HG03469 (cell line): ENCODE measurements around the gene ARHGEF19.
"Not testable (repeated sequence)": the region's sequence is repeated elsewhere in the genome, so short reads cannot be mapped to it uniquely, and the experiment has no call there.

ENCODE experiments used
- ATAC-seq: cut with Tn5 transposase; IDR thresholded peaks from one replicate; pipeline ENCODE4 v1.9.1; 2021; ENCODE audit warnings: mild to moderate bottlenecking, moderate library complexity, moderate number of reproducible peaks; ENCODE audit not compliant: unreplicated experiment

Gene ARHGEF19

GRCh38 chr1:16212251-16212961 lies at the start of gene ARHGEF19:
Gene ARHGEF19, minus strand, starts transcription at chr1:16212652. Its CDS starts 3,598 bp downstream, at chr1:16209054.
- no peak for ATAC-seq

- no peak for ATAC-seq
Measured at GRCh38 chr1:16262067-16262466, 49.6 kb upstream of the ARHGEF19 start.

GRCh38 chr1:16260814-16261213 lies 48.4 kb upstream of the ARHGEF19 start:
- ATAC-seq, result no peak

- ATAC-seq, result no peak
Measured at GRCh38 chr1:16258591-16259135, 46.2 kb upstream of the ARHGEF19 start.

DNA sequence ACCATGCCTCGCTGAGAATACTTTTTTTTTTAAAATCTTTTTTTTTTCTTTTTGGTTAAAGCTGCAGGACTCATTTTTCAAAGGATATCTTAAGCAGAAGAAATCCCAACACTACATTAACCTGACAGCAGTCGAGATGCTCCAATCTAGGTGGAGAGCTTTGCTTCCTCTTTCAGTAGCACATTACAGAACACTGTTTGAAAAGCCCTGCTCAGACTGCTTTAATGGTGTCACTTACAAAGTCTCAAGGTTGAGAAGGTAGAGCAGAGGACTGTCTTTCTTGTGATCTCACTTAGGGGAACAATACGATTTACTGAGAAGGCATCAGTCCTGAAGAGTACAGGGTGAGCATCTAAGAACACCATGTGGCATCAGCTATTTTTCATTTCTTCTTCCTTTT lies 45.5 kb upstream of the ARHGEF19 start:
- ATAC-seq, result no peak

GRCh38 chr1:16257556-16257955 lies 45.1 kb upstream of the ARHGEF19 start:
- ATAC-seq, result not testable (repeated sequence)

- no peak for ATAC-seq
Measured at GRCh38 chr1:16256478-16256877, 44.0 kb upstream of the ARHGEF19 start.

- no peak for ATAC-seq
Measured at GRCh38 chr1:16254263-16254928, 41.9 kb upstream of the ARHGEF19 start.

DNA sequence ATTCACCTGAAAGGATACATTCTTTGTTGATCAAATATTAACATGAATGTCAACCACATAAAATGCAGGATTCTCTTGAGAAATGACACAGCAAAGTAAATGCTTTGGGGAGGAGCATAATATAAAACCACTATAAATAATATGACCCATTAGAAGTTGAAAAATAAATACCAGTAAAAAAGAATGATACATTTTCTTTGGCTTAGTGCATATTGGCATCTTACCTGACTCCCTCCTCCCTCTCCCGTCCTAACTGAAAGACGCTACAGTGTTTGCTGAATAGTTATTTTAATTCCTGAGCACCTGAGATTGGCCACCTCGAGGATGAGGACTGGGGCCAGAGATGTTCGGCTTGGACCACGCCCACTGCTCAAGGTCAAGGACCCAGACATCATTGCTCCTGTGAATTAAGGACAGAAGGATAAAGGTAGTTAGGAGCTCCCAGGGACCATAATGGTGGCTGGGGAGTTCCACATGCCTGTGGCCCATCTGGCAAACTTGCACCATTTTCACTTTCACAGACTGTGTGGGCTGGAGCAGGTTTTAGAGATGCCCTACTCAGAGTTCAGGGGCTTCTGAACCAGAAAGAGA lies 41.0 kb upstream of the ARHGEF19 start:
- ATAC-seq, result no peak

- ATAC-seq, result no peak
Measured at GRCh38 chr1:16252912-16253311, 40.5 kb upstream of the ARHGEF19 start.

DNA sequence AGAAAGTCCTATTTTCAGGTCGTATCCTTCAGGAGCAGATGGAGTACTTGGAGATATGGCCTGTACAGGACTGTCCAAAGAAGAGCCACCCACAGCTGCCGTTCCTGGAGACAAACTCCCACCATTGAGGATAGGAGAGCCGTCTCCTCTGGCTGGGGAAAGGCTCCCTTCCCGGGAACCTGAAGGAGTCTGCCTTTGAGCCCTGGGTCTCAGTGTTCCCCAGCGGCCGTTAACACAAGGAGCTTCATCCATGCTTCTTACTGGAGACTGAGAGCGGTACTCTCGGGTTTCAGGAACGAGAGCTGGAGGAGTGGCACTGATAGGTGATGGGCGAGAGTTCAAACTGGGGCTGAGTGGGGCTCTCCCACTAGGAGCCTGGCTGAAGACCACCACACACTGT lies 38.9 kb upstream of the ARHGEF19 start:
- ATAC-seq, result no peak

GRCh38 chr1:16250524-16251251 lies 38.2 kb upstream of the ARHGEF19 start:
- no peak for ATAC-seq

DNA sequence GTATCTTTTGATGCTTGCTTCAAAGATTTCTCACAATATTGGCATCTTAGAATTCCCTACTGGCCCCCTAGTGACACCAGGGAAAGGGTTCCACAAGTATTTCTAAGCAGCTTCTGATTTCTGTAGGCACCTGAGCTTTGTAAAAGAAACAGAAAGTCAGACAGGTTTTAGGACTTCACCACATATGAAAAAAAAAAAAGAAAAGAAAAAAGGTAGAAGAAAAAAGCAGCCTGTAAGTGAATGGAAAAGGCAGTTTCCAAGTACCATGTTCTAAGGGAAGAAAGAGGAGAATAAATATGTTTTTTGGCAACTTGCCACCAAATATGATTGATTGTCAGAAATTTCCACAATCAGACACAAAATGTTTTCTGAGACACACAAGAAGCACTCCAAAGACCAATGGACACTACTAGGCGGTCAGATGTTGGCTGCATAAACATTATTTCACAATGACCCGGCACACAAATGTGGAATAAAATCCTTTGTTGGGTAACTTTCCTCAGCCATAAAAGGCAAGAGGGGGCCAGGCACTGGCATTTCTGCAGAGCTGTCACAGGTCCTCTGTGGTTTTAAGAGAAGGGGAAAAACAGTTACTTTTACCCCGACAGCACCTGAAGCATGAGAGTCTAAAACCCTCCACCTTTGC lies 37.3 kb upstream of the ARHGEF19 start:
- ATAC-seq, result no peak

DNA sequence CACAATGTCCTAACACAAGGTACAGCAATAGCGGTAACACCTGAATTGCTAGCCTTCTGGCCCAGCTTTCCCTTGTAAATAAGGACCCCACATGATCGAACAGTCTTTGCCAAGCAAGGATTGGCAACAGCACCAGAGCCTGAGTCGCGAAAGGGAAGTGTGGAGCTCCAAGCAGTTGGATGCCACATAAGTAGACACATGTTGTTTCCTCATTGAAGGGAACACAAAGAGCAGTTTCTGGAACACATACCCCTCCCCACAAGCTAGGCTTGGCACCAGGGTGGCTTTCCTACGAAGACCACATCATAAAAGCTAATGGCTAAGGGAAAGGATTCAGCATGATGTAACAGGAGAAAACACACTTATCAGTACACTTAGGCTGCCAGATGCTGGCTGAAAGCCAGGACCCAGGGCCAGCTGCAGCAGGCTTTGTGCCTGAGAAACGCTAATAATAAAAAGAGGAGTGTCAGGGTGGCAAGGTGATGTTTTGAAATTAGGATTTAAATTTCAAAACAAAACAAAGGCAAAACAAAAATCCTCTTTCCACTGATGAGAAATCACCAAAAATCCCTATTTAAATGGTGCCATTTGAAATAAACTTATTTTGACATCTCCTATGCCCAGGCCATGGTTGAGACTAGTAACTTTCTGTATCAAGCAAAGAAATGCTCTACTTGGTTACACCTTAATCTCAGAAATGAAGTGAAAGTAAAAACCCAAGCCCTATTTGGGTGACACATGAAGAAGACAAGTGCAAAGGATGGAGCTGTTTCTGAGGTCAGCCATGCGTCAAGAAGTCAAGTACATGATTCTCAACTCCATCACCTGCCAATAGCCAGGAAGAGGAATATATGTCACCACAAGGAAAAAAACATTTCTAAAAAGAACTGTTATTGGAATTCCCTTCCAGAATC lies 36.4 kb upstream of the ARHGEF19 start:
- ATAC-seq, result no peak

- no peak for ATAC-seq
Measured at GRCh38 chr1:16248007-16248436, 35.6 kb upstream of the ARHGEF19 start.

DNA sequence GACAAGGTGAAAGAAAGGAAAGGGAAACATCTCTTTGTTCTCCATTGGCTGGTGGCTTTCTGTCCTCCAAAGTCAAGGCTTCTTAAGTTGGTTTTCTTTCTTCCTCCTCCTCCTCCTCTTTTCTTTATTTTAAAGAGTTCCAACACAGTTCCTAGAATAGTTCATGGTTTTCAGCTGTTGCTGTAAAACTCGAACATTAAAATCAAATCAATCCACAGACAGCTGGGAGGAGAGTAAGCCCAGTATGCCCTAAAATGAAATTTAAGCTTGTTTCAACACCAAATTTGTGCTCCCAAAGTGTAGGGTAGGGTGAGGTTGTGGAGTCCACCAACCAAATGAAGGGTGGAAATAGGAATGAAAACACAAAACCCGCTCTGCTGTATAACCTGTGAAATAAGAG lies 35.0 kb upstream of the ARHGEF19 start:
- no peak for ATAC-seq

GRCh38 chr1:16246961-16247360 lies 34.5 kb upstream of the ARHGEF19 start:
- no peak for ATAC-seq

- not testable (repeated sequence) for ATAC-seq
Measured at GRCh38 chr1:16246239-16246638, 33.8 kb upstream of the ARHGEF19 start.

- ATAC-seq, result no peak
Measured at GRCh38 chr1:16245476-16246196, 33.2 kb upstream of the ARHGEF19 start.
